Activated T-cell treated with anti-CD3 and anti-CD28 coated beads for 4 hours (primary cell): ENCODE data around the gene WDR90.
A peak's percentile ranks its signal among the peaks of the same experiment; 100 is the strongest.

Experiments used
- DNase-seq: peaks from one replicate; pipeline ENCODE4 v3.0.0-alpha.2; 2020

The WDR90 gene

GRCh38 chr16:661184-661821 lies 12.1 kb downstream of the WDR90 start:
- no peak for DNase-seq

GRCh38 chr16:662095-662494 lies 12.9 kb downstream of the WDR90 start:
- no peak for DNase-seq

- no peak for DNase-seq
These were observed 13.4 kb downstream of the WDR90 start for GRCh38 chr16:662597-662996.

GRCh38 chr16:666572-666971 lies 17.4 kb downstream of the WDR90 start:
- no peak for DNase-seq

GRCh38 chr16:667113-667779 lies 18.1 kb downstream of the WDR90 start:
- DNase-seq, result no peak

- peak; percentile 83 for DNase-seq
These were observed 18.8 kb downstream of the WDR90 start, which contains the start of gene RHOT2 for GRCh38 chr16:667780-668518. Gene RHOT2, plus strand, starts transcription at chr16:668132. Its CDS starts 68 bp downstream, at chr16:668200.

GRCh38 chr16:668519-669171 lies 19.5 kb downstream of the WDR90 start:
- DNase-seq, result no peak

GRCh38 chr16:669666-670065 lies 20.5 kb downstream of the WDR90 start:
- no peak for DNase-seq

GRCh38 chr16:670485-671352 lies 21.6 kb downstream of the WDR90 start:
- DNase-seq, result no peak

- no peak for DNase-seq
These were observed 22.4 kb downstream of the WDR90 start for GRCh38 chr16:671353-672131.

- no peak for DNase-seq
These were observed 23.2 kb downstream of the WDR90 start for GRCh38 chr16:672371-672770.

- DNase-seq, result no peak
These were observed 23.7 kb downstream of the WDR90 start for GRCh38 chr16:672851-673250.

GRCh38 chr16:673399-673991 lies 24.3 kb downstream of the WDR90 start:
- no peak for DNase-seq

- DNase-seq, result no peak
These were observed 25.2 kb downstream of the WDR90 start for GRCh38 chr16:674214-674881.

- DNase-seq, result no peak
These were observed 26.1 kb downstream of the WDR90 start, which contains the start of gene RHBDL1 for GRCh38 chr16:674968-675883. Gene RHBDL1, plus strand, starts transcription at chr16:675671. Its CDS starts 120 bp downstream, at chr16:675791.

- DNase-seq, result no peak
These were observed 26.9 kb downstream of the WDR90 start for GRCh38 chr16:675884-676564.

- no peak for DNase-seq
These were observed 27.4 kb downstream of the WDR90 start for GRCh38 chr16:676565-676902.

GRCh38 chr16:676913-677312 lies 27.7 kb downstream of the WDR90 start:
- DNase-seq, result no peak
